Measurements from ENCODE around the gene ATP6V1G1.

- TF ChIP-seq CTCF (optimal IDR thresholded peaks at IDR 0.05 in 1 of 3, IDR thresholded peaks at IDR 0.05 in 1 of 3, conservative IDR thresholded peaks at IDR 0.05 in 1 of 3; ENCODE audit: extremely low read depth in 1 of 3, insufficient read depth in 2 of 3, low read length in 3 of 3) (no peak), EZH2 (IDR thresholded peaks at IDR 0.05; ENCODE audit: low read length) (no peak)
Observed at GRCh38 chr9:114583371-114584155, 4.0 kb upstream of the ATP6V1G1 start.
